ENCODE results near the gene MAP7.

Gene MAP7

GRCh38 chr6:136564180-136564579, 14.0 kb upstream of the MAP7 start:
- no peak for DNase-seq (ENCODE audit: low read depth)

GRCh38 chr6:136563386-136564152, 13.3 kb upstream of the MAP7 start:
- DNase-seq (ENCODE audit: low read depth): no peak

GRCh38 chr6:136562211-136562610, 12.0 kb upstream of the MAP7 start:
- no peak for DNase-seq (ENCODE audit: low read depth)

GRCh38 chr6:136553166-136553787, 3.1 kb upstream of the MAP7 start:
- DNase-seq (ENCODE audit: low read depth): no peak

- DNase-seq (ENCODE audit: low read depth): no peak
Observed at GRCh38 chr6:136552054-136552453, 1.8 kb upstream of the MAP7 start.

GRCh38 chr6:136551103-136551502, 881 bp upstream of the MAP7 start:
- DNase-seq (ENCODE audit: low read depth): no peak

GRCh38 chr6:136550045-136550329, 235 bp downstream of the MAP7 start:
- no peak for DNase-seq (ENCODE audit: low read depth)

GRCh38 chr6:136549300-136550044, 750 bp downstream of the MAP7 start:
- no peak for DNase-seq (ENCODE audit: low read depth)

- no peak for DNase-seq (ENCODE audit: low read depth)
Observed at GRCh38 chr6:136548582-136549299, 1.5 kb downstream of the MAP7 start.

GRCh38 chr6:136547871-136548270, 2.4 kb downstream of the MAP7 start:
- no peak for DNase-seq (ENCODE audit: low read depth)

GRCh38 chr6:136547336-136547735, 2.9 kb downstream of the MAP7 start:
- peak; percentile 66 for DNase-seq (ENCODE audit: low read depth)

- no peak for DNase-seq (ENCODE audit: low read depth)
Observed at GRCh38 chr6:136546331-136546730, 3.9 kb downstream of the MAP7 start.

- DNase-seq (ENCODE audit: low read depth): no peak
Observed at GRCh38 chr6:136544326-136544725, 5.9 kb downstream of the MAP7 start.

- DNase-seq (ENCODE audit: low read depth): no peak
Observed at GRCh38 chr6:136541395-136541794, 8.8 kb downstream of the MAP7 start.

GRCh38 chr6:136539967-136540652, 10.1 kb downstream of the MAP7 start:
- DNase-seq (ENCODE audit: low read depth): no peak

GRCh38 chr6:136538836-136539235, 11.4 kb downstream of the MAP7 start:
- no peak for DNase-seq (ENCODE audit: low read depth)

- no peak for DNase-seq (ENCODE audit: low read depth)
Observed at GRCh38 chr6:136535880-136536650, 14.2 kb downstream of the MAP7 start.

- DNase-seq (ENCODE audit: low read depth): no peak
Observed at GRCh38 chr6:136535017-136535765, 15.0 kb downstream of the MAP7 start.

GRCh38 chr6:136534268-136534667, 16.0 kb downstream of the MAP7 start:
- DNase-seq (ENCODE audit: low read depth): no peak

- DNase-seq (ENCODE audit: low read depth): no peak
Observed at GRCh38 chr6:136533487-136533886, 16.7 kb downstream of the MAP7 start.

GRCh38 chr6:136532030-136532429, 18.2 kb downstream of the MAP7 start:
- no peak for DNase-seq (ENCODE audit: low read depth)

All from ELR (cell line).